Large intestine (tissue), 3 donors: ENCODE data around the gene NCOA7. TPM values are rescaled to one million over a fixed set of nuclear protein-coding genes. Genes with fewer than 3 reads are reported as not detected.

Source experiments
- DNase-seq, 2 donors: peaks; one replicate each; pipeline versions ENCODE4 v3.0.0 to v3.0.0-alpha.2; 2013
- H3K27ac ChIP-seq: one replicate; pipeline ENCODE4 v1.5.1; 2013; ENCODE audit warnings: low read length
- H3K27me3 ChIP-seq: 2 replicates; pipeline ENCODE4 v1.6.1; 2013; ENCODE audit warnings: low read length; ENCODE audit not compliant: control insufficient read depth, insufficient read depth
- H3K36me3 ChIP-seq: 2 replicates; pipeline ENCODE4 v1.6.1; 2013; ENCODE audit warnings: low read length; ENCODE audit not compliant: control insufficient read depth, insufficient read depth
- H3K4me1 ChIP-seq: one replicate; pipeline ENCODE4 v1.6.1; 2013; ENCODE audit warnings: low read length; ENCODE audit not compliant: control insufficient read depth, insufficient read depth
- H3K4me3 ChIP-seq: one replicate; pipeline ENCODE4 v1.5.1; 2013; ENCODE audit warnings: low read length
- H3K9me3 ChIP-seq: one replicate; pipeline ENCODE4 v1.6.1; 2013; ENCODE audit warnings: mild to moderate bottlenecking, low read depth, low read length, moderate library complexity; ENCODE audit not compliant: control insufficient read depth
- WGBS: methylation state at CpG from one replicate; pipeline ENCODE4 v1.1.5; 2013; ENCODE audit warnings: low lambda C conversion rate; ENCODE audit not compliant: insufficient coverage; 5-methylcytosine and 5-hydroxymethylcytosine counted together
- polyA plus RNA-seq: library from polyadenylated mRNA; unstranded; fragments of 120-200 nt; gene quantifications from one replicate; pipeline ENCODE4 v1.2.1, GENCODE V29; 2013

NCOA7 gene
- polyA plus RNA-seq, 1 donor = 78.7 TPM

GRCh38 chr6:125826695-125827463 lies 36.1 kb downstream of the NCOA7 start:
- Histone ChIP-seq H3K9me3 (no peaks in the 10 kb centered on the region), H3K36me3 (no peaks in the 10 kb centered on the region), H3K27me3 (no peaks in the 10 kb centered on the region), H3K27ac (no peak overlapping the region), H3K4me3 (no peak overlapping the region), H3K4me1 (peaks cover 7% of the 10 kb centered on the region)
- no CpG with 5 or more reads among the region's 9 CpGs for WGBS
- no peak for DNase-seq

GRCh38 chr6:125827788-125828320 lies 37.1 kb downstream of the NCOA7 start:
- no peak overlapping the region for H3K27ac ChIP-seq

GRCh38 chr6:125828476-125829039 lies 37.8 kb downstream of the NCOA7 start:
- Histone ChIP-seq H3K27ac (no peak overlapping the region), H3K4me3 (no peak overlapping the region)
- no CpG with 5 or more reads among the region's 2 CpGs for WGBS

More at GRCh38 chr6:125827788-125828320, 37.1 kb downstream of the NCOA7 start:
- H3K4me1 ChIP-seq = peaks cover 2% of the 10 kb centered on the region
- WGBS = 100% methylated on average over 1 of the region's 2 CpGs
- H3K4me3 ChIP-seq = no peak overlapping the region
- no peak for DNase-seq
- no peaks in the 10 kb centered on the region for H3K9me3 ChIP-seq
- H3K36me3 ChIP-seq = no peaks in the 10 kb centered on the region
- H3K27me3 ChIP-seq = no peaks in the 10 kb centered on the region

DNA sequence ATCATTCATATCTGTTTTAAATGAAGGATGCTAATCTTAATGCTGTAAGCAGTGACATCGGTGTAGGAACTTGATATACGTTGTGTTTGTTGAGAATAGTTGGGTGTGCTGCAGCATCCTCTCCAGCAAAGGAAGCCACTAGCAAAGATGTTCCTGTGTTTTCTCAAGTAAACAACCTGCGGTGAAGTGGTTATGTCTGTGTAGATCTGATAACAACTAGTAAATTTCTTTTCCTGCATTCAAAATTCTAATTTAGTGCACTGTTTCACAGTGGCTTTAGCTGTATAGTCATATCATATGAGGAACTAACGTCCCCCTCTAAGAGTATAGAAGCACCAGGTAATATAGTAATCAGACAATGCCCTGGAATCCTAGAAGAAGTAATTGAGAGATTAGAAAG lies 38.7 kb downstream of the NCOA7 start:
- Histone ChIP-seq H3K27ac (no peak overlapping the region), H3K27me3 (no peaks in the 10 kb centered on the region), H3K4me1 (peaks cover under 1% of the 10 kb centered on the region), H3K9me3 (no peaks in the 10 kb centered on the region), H3K4me3 (no peak overlapping the region), H3K36me3 (no peaks in the 10 kb centered on the region)
- no peak for DNase-seq
- 100% methylated on average over 1 of the region's 4 CpGs for WGBS

More at GRCh38 chr6:125828476-125829039, 37.8 kb downstream of the NCOA7 start:
- no peak for DNase-seq
- no peaks in the 10 kb centered on the region for H3K36me3 ChIP-seq
- no peaks in the 10 kb centered on the region for H3K4me1 ChIP-seq
- no peaks in the 10 kb centered on the region for H3K27me3 ChIP-seq
- no peaks in the 10 kb centered on the region for H3K9me3 ChIP-seq

DNA sequence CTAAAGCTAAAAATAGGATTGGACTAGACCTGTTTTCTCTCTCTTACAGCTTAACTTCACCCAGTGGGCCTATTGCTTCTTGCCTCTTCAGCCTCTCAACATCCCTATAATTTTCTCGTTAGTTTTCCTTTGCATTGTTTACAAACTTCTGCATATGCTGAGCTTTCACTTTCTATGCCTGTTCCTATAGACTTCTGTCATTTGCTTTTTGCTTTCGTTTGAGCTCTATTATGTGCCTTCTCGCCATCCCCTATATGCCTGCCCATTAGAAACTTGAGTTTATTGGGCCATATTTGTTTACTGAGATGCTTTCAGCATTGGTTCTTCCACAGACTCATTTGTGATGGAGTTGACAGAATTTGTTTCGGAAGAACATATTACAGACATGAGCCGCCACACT lies 40.9 kb downstream of the NCOA7 start:
- no peak for DNase-seq
- Histone ChIP-seq H3K27ac (no peak overlapping the region), H3K27me3 (no peaks in the 10 kb centered on the region), H3K4me1 (peaks cover 9% of the 10 kb centered on the region), H3K9me3 (no peaks in the 10 kb centered on the region), H3K36me3 (no peaks in the 10 kb centered on the region), H3K4me3 (no peak overlapping the region)
- 100% methylated on average over 3 of the region's 5 CpGs for WGBS

DNA sequence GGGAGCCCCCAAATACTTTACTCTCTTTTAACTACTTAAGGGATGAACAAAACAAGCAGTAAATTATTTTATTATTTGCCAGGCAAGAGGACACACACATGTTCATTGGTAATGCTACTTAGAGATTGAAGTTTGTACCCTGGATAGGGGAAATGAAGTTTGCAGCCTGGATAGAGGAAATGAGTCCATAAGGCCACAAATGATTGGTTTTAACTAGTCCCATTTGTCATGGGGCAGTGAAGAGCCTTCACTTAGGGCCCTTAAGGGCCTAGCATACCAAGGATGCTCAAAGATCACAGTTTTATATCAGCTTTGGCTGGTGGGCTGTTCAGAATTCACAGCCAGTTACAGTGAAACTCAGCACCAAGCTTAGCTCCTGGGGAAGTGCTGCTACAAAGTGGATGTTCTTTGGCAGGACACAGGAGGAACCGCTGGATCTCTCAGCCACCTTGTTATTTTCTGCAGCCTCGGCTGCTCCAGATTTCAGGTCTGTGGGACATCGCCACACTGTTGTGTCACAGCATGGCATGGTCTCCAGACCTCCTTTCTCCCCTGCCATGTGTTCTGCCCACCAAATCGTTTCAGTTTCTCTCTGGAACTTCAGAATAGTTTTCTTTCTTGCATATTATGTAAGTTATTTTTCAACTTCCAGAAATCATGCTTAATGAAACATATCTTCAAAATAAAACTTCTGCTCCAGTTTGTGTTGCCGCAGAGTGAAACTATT lies 41.8 kb downstream of the NCOA7 start:
- Histone ChIP-seq H3K27ac (no peak overlapping the region), H3K4me1 (peaks cover 9% of the 10 kb centered on the region), H3K4me3 (no peak overlapping the region), H3K27me3 (no peaks in the 10 kb centered on the region), H3K9me3 (no peaks in the 10 kb centered on the region), H3K36me3 (no peaks in the 10 kb centered on the region)
- DNase-seq = peak in 1 of 2 donors; percentile 62
- WGBS = 100% methylated on average over 2 of the region's 5 CpGs

GRCh38 chr6:125834348-125834747 lies 43.6 kb downstream of the NCOA7 start:
- Histone ChIP-seq H3K36me3 (peaks cover 3% of the 10 kb centered on the region), H3K9me3 (no peaks in the 10 kb centered on the region), H3K4me1 (peaks cover 10% of the 10 kb centered on the region), H3K4me3 (no peak overlapping the region), H3K27ac (peak overlapping the region; percentile 38), H3K27me3 (no peaks in the 10 kb centered on the region)
- DNase-seq = peak; percentile 27 to 57
- WGBS = 64% methylated on average over 1 of the region's 2 CpGs

DNA sequence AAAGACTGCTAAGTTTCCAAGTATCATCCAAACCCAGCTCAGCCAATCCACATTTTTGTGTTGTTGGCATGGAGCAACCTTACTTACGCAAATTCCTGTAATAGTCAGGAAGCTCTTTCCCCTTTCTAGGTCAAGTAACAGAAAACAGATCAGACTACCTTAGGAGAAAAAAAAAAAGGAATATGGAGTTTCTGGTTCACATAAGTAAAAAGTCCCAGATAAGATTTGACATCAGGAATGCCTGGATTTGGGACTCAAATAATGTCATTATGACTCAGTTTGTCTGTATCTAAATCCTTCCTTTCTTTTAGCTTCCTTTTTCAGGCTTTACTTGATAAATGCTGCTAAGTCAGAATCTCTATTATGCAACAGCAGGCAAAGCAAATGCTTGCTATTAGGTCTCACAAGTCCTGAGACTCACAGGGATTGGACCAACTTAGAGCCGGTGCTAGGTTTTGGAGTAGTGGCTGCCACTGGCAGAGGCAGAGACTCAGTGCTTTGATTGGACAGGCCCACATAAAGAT lies 44.5 kb downstream of the NCOA7 start:
- H3K4me3 ChIP-seq = no peak overlapping the region
- peak overlapping the region; percentile 38 for H3K27ac ChIP-seq
- DNase-seq = no peak
- no peaks in the 10 kb centered on the region for H3K9me3 ChIP-seq
- H3K27me3 ChIP-seq = no peaks in the 10 kb centered on the region
- peaks cover 11% of the 10 kb centered on the region for H3K4me1 ChIP-seq
- 88% methylated on average over 1 of the region's 2 CpGs for WGBS
- H3K36me3 ChIP-seq = peaks cover 3% of the 10 kb centered on the region

DNA sequence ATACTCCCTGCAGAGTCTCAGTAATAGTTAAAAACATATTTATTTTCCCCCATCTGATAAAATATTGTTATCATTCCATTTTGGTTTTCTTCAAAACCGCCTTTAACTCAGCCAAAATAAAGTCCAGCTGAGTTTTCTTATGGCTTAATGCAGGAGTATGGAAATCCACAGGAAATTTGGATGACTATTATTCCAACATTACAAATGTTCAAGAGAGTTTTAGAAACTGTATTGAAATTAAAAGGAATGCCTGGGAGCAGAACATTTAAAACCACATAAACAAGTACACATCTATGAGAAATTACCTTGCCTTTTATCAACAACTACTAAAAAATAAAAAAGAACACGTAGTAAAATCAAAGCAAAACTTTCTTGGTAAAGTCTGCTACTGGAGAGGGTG lies 45.7 kb downstream of the NCOA7 start:
- WGBS = 100% methylated on average over 1 of the region's 2 CpGs
- H3K9me3 ChIP-seq = no peaks in the 10 kb centered on the region
- peaks cover 11% of the 10 kb centered on the region for H3K4me1 ChIP-seq
- H3K4me3 ChIP-seq = no peak overlapping the region
- DNase-seq = no peak
- no peaks in the 10 kb centered on the region for H3K27me3 ChIP-seq
- H3K36me3 ChIP-seq = peaks cover 3% of the 10 kb centered on the region
- no peak overlapping the region for H3K27ac ChIP-seq

- H3K36me3 ChIP-seq = peaks cover 3% of the 10 kb centered on the region
- H3K27ac ChIP-seq = no peak overlapping the region
- WGBS = no CpG with 5 or more reads among the region's 7 CpGs
- H3K9me3 ChIP-seq = no peaks in the 10 kb centered on the region
- H3K4me1 ChIP-seq = peaks cover 10% of the 10 kb centered on the region
- peak in 1 of 2 donors; percentile 59 for DNase-seq
- no peaks in the 10 kb centered on the region for H3K27me3 ChIP-seq
- no peak overlapping the region for H3K4me3 ChIP-seq
Measured at GRCh38 chr6:125839471-125839870, 48.7 kb downstream of the NCOA7 start.
